ENCODE results near the gene ENPP3.

The ENPP3 gene

DNA sequence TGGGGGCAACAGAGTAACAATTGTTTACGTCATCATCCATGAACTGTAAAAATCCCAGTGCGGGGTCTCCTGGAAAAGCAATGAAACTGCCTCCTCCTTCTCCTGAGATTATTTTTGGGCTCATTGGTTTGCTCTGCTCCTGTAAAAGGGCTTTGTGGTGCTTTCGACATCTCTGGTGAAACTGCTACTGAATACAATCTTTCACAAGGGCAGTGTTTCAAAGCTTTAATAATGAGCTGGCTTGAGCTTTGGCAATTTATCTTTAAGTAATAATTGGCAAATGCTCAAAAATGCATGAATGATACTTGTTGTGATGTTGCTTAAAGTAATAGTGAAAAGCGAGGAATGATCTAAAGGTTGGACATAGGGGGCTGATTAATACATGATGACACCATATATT, 127.2 kb downstream of the ENPP3 start:
- no peak for FAIRE-seq
- no peak for TF ChIP-seq PAX5 (IDR thresholded peaks at IDR 0.05; ENCODE audit: insufficient read depth, low read length, severe bottlenecking)
- TF ChIP-seq POLR2A (IDR thresholded peaks at IDR 0.05; ENCODE audit: low read depth, low read length): no peak
- no peak for TF ChIP-seq POLR2AphosphoS5 (IDR thresholded peaks at IDR 0.05; ENCODE audit: low read depth, low read length)
- TF ChIP-seq TAF1 (IDR thresholded peaks at IDR 0.05; ENCODE audit: low read depth, low read length): no peak
- TF ChIP-seq POU2F2 (IDR thresholded peaks at IDR 0.05; ENCODE audit: low read depth, low read length): no peak
- TF ChIP-seq SPI1 (IDR thresholded peaks at IDR 0.05; ENCODE audit: low read depth, low read length): no peak
- no peak for DNase-seq (ENCODE audit: insufficient read length, low spot score)

DNA sequence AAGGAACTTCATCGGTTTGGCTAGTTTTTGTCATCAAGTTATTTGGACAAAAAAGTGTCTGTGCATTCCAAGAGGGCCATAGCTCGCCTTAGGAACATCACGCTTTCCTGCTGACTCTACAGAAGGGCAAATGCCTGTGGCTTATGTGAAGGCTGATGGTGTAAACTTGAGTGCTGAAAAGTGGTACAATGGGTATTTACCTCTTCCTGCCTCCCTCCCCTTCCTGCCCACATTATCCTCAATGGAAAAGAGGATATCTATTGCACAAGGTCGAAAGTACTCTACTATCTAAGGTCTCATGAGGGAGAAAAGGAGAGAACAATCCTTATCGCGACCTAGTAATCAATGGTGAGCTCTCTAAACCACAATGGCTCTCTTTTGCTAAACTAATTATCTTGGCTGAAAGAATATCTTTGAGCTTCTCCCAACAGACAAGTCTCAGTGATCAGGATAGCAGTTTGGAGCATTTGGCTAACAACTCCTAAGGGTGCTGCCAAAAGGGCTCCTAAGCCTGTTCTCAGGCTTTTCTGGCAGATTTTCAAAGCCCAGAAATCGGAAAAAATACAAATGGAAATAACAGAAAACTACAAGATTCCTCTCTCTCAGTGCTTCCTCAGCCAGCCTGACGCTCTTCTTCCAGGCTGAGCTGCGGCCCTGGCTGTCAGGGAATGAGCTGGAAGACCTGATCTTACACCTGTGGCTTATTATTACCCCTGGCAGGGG, 128.1 kb downstream of the ENPP3 start:
- DNase-seq (ENCODE audit: insufficient read length, low spot score) (no peak), FAIRE-seq (no peak)
- no peak for TF ChIP-seq PAX5 (IDR thresholded peaks at IDR 0.05; ENCODE audit: insufficient read depth, low read length, severe bottlenecking)
- no peak for TF ChIP-seq SPI1 (IDR thresholded peaks at IDR 0.05; ENCODE audit: low read depth, low read length)
- no peak for TF ChIP-seq POLR2AphosphoS5 (IDR thresholded peaks at IDR 0.05; ENCODE audit: low read depth, low read length)
- TF ChIP-seq POU2F2 (IDR thresholded peaks at IDR 0.05; ENCODE audit: low read depth, low read length): no peak
- TF ChIP-seq TAF1 (IDR thresholded peaks at IDR 0.05; ENCODE audit: low read depth, low read length): no peak

DNA sequence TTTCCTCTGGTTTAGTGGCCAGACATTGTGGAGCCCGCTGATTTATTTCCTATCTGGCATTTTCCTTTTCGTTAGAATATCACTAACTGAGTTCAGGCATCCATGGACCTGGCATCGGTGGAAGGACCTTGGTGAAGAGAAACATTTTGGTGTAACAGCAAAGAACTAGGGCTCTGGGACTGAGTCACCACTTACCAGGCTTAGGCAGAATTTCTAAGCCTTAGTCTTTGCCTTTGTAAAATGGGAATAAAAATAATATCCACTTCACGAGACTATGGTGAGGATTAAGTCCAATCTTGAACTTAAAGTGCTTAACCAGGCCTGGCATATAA, 128.7 kb downstream of the ENPP3 start:
- TF ChIP-seq PAX5 (IDR thresholded peaks at IDR 0.05; ENCODE audit: insufficient read depth, low read length, severe bottlenecking) (no peak), POLR2AphosphoS5 (IDR thresholded peaks at IDR 0.05; ENCODE audit: low read depth, low read length) (no peak), SPI1 (IDR thresholded peaks at IDR 0.05; ENCODE audit: low read depth, low read length) (no peak), TAF1 (IDR thresholded peaks at IDR 0.05; ENCODE audit: low read depth, low read length) (no peak), POLR2A (IDR thresholded peaks at IDR 0.05; ENCODE audit: low read depth, low read length) (no peak), POU2F2 (IDR thresholded peaks at IDR 0.05; ENCODE audit: low read depth, low read length) (no peak)
- no peak for FAIRE-seq
- DNase-seq (ENCODE audit: insufficient read length, low spot score): no peak

DNA sequence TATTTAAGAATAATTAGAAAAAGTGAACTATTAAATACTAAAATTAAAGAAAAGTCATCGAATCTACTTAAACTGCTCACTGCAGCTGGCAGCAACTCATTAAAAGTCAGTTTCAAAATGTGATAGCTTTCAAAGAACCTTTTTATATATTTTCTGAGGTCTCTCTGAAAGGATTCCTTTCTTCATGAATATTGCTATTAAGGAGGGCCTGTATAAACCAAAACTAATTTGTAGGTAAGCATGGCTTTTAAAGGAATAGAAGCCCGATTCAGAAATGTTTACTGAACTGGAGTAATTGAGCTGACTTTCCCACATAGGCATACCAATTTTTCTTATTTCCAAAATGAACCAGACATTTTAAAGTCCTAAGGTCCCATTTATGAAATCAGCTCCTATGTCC, 129.5 kb downstream of the ENPP3 start:
- FAIRE-seq (no peak), DNase-seq (ENCODE audit: insufficient read length, low spot score) (no peak)
- no peak for TF ChIP-seq POLR2A (IDR thresholded peaks at IDR 0.05; ENCODE audit: low read depth, low read length)
- TF ChIP-seq PAX5 (IDR thresholded peaks at IDR 0.05; ENCODE audit: insufficient read depth, low read length, severe bottlenecking): no peak
- no peak for TF ChIP-seq SPI1 (IDR thresholded peaks at IDR 0.05; ENCODE audit: low read depth, low read length)
- TF ChIP-seq TAF1 (IDR thresholded peaks at IDR 0.05; ENCODE audit: low read depth, low read length): no peak
- TF ChIP-seq POLR2AphosphoS5 (IDR thresholded peaks at IDR 0.05; ENCODE audit: low read depth, low read length): no peak
- TF ChIP-seq POU2F2 (IDR thresholded peaks at IDR 0.05; ENCODE audit: low read depth, low read length): no peak

DNA sequence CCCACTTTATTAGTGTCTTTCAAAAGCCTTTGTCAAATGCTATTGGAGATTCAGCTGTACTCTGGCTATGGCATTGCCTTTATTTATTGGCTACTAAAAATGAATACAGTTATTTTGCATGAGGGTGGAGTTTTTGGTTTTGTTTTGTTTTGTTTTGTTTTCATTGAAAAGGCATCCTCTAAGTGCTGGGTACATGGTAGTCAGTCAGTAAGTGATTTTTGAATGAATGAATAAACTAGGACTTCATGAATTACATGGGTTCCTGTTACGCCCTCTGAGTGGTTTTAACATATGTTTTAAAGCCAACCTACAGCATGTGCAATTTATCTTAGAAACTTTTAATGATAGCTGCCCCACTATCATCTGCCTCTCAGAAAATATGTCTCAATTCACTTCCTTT, 131.9 kb downstream of the ENPP3 start:
- TF ChIP-seq POLR2AphosphoS5 (IDR thresholded peaks at IDR 0.05; ENCODE audit: low read depth, low read length): no peak
- no peak for TF ChIP-seq POLR2A (IDR thresholded peaks at IDR 0.05; ENCODE audit: low read depth, low read length)
- TF ChIP-seq TAF1 (IDR thresholded peaks at IDR 0.05; ENCODE audit: low read depth, low read length): no peak
- TF ChIP-seq POU2F2 (IDR thresholded peaks at IDR 0.05; ENCODE audit: low read depth, low read length): no peak
- TF ChIP-seq PAX5 (IDR thresholded peaks at IDR 0.05; ENCODE audit: insufficient read depth, low read length, severe bottlenecking): no peak
- TF ChIP-seq SPI1 (IDR thresholded peaks at IDR 0.05; ENCODE audit: low read depth, low read length): no peak
- DNase-seq (ENCODE audit: insufficient read length, low spot score) (no peak), FAIRE-seq (no peak)

DNA sequence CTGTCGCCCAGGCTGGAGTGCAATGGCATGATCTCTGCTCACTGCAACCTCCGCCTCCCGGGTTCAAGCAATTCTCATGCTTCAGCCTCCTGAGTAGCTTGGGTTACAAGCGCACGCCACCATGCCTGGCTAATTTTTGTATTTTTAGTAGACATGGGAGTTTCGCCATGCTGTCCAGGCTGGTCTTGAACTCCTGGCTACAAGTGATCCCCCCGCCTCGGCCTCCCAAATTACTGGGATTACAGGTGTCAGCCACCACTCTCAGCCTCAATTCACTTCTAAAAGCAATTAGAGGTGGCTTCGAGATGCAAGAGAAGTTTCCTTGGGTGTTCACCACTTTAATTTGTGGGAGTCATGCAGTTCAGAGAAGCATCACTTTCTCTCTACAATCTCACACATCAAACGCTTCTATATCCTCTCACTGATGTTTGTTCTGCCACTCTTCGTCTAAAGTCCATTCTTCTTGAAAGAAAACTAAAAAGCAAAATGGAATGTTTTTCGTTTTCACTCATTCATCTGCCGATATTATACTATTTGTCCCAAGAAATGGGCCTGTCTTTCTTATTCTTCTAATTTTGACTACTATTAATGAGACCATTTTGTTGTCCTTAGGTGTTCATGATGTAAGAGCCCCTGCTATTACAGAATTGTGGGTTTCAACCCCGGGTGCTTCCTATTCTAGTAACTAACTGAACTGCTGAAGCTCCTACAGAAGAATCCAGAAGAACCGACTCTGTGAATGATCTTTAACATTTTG, 132.5 kb downstream of the ENPP3 start:
- no peak for FAIRE-seq
- no peak for DNase-seq (ENCODE audit: insufficient read length, low spot score)
- TF ChIP-seq SPI1 (IDR thresholded peaks at IDR 0.05; ENCODE audit: low read depth, low read length) (no peak), POLR2A (IDR thresholded peaks at IDR 0.05; ENCODE audit: low read depth, low read length) (no peak), TAF1 (IDR thresholded peaks at IDR 0.05; ENCODE audit: low read depth, low read length) (no peak)

DNA sequence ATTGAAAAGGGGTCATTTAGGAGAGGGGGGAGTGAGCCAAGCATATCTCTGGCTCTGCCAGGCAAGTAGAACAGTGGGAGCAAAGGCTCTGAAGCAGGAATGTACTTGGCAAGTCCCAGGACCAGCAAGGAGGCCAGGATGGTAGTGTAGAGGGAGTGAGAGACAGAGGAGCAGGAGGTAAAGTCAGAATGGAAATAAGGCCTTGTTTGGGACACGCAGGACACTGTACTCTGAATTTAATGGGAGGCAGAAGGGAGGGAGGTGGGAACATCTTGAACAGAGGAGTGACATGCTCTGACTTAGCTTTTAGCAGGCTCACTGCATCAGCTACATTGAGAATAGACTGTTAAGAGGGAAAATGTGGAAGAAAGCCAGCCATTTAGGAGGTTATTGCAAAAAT, 133.7 kb downstream of the ENPP3 start:
- FAIRE-seq: no peak
- TF ChIP-seq POU2F2 (IDR thresholded peaks at IDR 0.05; ENCODE audit: low read depth, low read length): no peak
- TF ChIP-seq PAX5 (IDR thresholded peaks at IDR 0.05; ENCODE audit: insufficient read depth, low read length, severe bottlenecking): no peak
- no peak for TF ChIP-seq TAF1 (IDR thresholded peaks at IDR 0.05; ENCODE audit: low read depth, low read length)
- TF ChIP-seq SPI1 (IDR thresholded peaks at IDR 0.05; ENCODE audit: low read depth, low read length): no peak
- TF ChIP-seq POLR2AphosphoS5 (IDR thresholded peaks at IDR 0.05; ENCODE audit: low read depth, low read length): no peak
- TF ChIP-seq POLR2A (IDR thresholded peaks at IDR 0.05; ENCODE audit: low read depth, low read length): no peak
- DNase-seq (ENCODE audit: insufficient read length, low spot score): no peak

DNA sequence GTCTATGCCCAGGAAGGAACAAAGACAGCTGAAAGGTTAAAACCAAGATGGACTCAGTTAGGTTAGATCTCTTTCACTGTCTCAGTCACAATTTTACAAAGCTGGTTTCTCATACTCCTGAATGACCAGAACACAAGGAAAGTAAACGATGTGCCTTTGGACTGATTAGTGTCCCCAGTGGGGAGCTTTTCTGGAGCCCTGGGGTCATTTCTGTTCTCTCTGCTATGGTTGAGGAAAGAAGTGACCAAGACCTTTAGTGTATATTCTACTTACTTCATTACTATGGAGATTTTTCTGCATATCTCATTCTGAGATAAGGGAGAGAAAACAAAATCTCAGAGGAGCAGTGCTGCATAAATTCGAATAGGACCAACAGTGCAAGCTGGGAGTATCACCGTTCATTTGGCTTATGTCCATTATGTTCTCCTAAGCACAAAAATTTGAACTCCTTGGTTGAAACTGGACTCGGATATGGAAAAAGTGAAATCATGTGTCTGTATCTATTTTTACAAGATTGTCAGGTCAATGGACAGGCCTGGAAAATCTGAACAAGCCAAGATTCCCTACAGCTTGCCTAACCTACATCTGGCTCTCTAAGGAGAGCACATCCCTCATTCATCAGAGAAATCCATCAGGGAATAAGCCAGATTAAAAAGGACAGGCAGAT, 136.3 kb downstream of the ENPP3 start:
- DNase-seq (ENCODE audit: insufficient read length, low spot score) (no peak), FAIRE-seq (no peak)
- TF ChIP-seq POU2F2 (IDR thresholded peaks at IDR 0.05; ENCODE audit: low read depth, low read length): no peak
- TF ChIP-seq TAF1 (IDR thresholded peaks at IDR 0.05; ENCODE audit: low read depth, low read length): no peak
- TF ChIP-seq POLR2AphosphoS5 (IDR thresholded peaks at IDR 0.05; ENCODE audit: low read depth, low read length): no peak
- no peak for TF ChIP-seq PAX5 (IDR thresholded peaks at IDR 0.05; ENCODE audit: insufficient read depth, low read length, severe bottlenecking)
- no peak for TF ChIP-seq POLR2A (IDR thresholded peaks at IDR 0.05; ENCODE audit: low read depth, low read length)
- no peak for TF ChIP-seq SPI1 (IDR thresholded peaks at IDR 0.05; ENCODE audit: low read depth, low read length)

DNA sequence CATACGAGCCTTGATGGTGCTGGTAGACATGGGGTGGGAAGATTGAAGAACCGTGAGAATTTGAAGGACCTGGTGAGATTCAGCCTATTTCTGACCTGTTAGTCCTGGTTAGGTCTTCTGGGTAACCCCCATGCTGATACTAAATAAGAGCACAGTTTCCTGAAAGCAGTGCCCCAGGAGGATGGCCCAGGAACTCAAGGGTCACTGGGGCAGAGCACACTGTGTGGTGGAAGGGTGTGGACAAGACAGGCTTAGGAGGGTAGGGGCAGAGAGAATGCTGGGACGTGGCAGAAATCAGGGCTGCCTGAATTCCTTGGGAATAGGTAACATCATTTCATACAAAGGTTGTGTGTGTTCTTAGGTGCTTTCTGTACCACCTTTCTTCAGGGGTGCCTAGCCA, 138.8 kb downstream of the ENPP3 start:
- no peak for DNase-seq (ENCODE audit: insufficient read length, low spot score)
- FAIRE-seq: no peak
- no peak for TF ChIP-seq POU2F2 (IDR thresholded peaks at IDR 0.05; ENCODE audit: low read depth, low read length)
- TF ChIP-seq TAF1 (IDR thresholded peaks at IDR 0.05; ENCODE audit: low read depth, low read length): no peak
- no peak for TF ChIP-seq SPI1 (IDR thresholded peaks at IDR 0.05; ENCODE audit: low read depth, low read length)
- TF ChIP-seq POLR2A (IDR thresholded peaks at IDR 0.05; ENCODE audit: low read depth, low read length): no peak
- TF ChIP-seq PAX5 (IDR thresholded peaks at IDR 0.05; ENCODE audit: insufficient read depth, low read length, severe bottlenecking): no peak
- no peak for TF ChIP-seq POLR2AphosphoS5 (IDR thresholded peaks at IDR 0.05; ENCODE audit: low read depth, low read length)

Data from GM12891 (cell line).